Left ventricle myocardium inferior (tissue), 1 donor: ENCODE data around the gene CALCOCO1. TPM values are rescaled to one million over a fixed set of nuclear protein-coding genes. Genes with fewer than 3 reads are reported as not detected.

Source experiments
- DNase-seq: peaks from one replicate; pipeline ENCODE4 v3.0.0-alpha.2; 2020
- H3K27ac ChIP-seq: fragments of 200-600 bp; replicated peaks from 2 replicates; pipeline ENCODE4 v1.8.0; 2021
- H3K27me3 ChIP-seq: fragments of 200-600 bp; 2 replicates; pipeline ENCODE4 v1.8.0; 2021; ENCODE audit warnings: low read depth
- H3K36me3 ChIP-seq: fragments of 200-600 bp; 2 replicates; pipeline ENCODE4 v1.8.0; 2021
- H3K4me1 ChIP-seq: fragments of 200-600 bp; 2 replicates; pipeline ENCODE4 v1.8.0; 2021
- H3K4me3 ChIP-seq: fragments of 200-600 bp; 2 replicates; pipeline ENCODE4 v1.8.0; 2021; ENCODE audit warnings: mild to moderate bottlenecking, moderate library complexity
- H3K9me3 ChIP-seq: fragments of 200-600 bp; replicated peaks from 2 replicates; pipeline ENCODE4 v1.8.0; 2021
- CTCF ChIP-seq: fragments of 200-600 bp; IDR thresholded peaks from 2 replicates; pipeline ENCODE4 v1.8.0; 2021; ENCODE audit warnings: antibody characterized with exemption, mild to moderate bottlenecking, borderline replicate concordance
- intact Hi-C: fragments of 100-400 bp; cut with micrococcal nuclease; formaldehyde crosslinking; loops from one replicate; pipeline ENCODE4 v1.11.0; 2022
- total RNA-seq: library from RNA; stranded (reverse); fragmentation: NEBNext Ultra II Directional; extraction: Animal tissue kit (Norgen Biotek cat#: 25700); gene quantifications from one replicate; pipeline ENCODE4 v1.2.1, GENCODE V29; 2021
- donor health status: DM: no; HTN: yes; CAD: no; lungs with severe emphysema.

The CALCOCO1 gene
- total RNA-seq, 1 donor from 2014 or later: 201 TPM

DNA sequence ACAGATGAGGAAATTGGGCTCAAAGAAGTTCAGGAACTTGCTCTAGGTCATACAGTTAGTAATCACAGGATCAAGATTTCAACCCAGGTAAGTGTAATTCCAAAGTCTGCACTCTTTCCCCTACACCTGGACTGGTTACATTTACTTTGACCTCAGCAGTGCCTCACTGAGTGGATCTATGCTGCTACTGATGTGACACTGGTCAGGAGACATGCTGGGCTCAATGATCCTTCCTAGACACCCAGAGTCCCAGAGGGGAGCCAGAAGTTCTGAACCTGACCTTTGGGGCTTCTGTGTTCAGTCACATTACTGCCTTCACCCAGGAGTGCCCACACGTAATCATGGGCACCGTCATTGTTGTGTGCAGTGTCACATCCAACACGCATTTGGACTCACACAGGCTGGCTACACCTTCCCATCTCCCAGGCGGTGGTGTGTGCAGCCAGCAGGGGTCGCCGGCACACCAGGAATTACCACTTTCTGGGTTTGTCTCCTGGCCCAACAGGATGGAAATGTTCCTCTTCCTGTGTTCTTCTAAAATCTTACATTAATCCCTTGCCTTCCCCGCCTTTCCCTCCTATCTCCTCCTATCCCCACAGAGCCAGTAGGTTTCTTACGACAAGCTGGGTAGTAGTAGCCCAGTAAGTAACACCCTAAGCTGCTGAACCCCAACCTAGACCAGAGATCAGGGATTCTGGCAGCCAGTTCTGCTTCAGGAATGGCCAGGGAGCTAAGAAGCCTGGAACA is 25.6 kb downstream of the CALCOCO1 start:
- intact Hi-C loops: loop anchor here (2.0 kb wide), 1 partner anchor 41 kb away; no protein-coding TSS in a partner anchor
- H3K27ac ChIP-seq: no peak overlapping the region
- peak; percentile 80 for DNase-seq
- H3K4me3 ChIP-seq: no peak overlapping the region
- H3K9me3 ChIP-seq: no peaks in the 10 kb centered on the region
- TF ChIP-seq CTCF: peak; percentile 92
- H3K27me3 ChIP-seq: peaks cover 82% of the 10 kb centered on the region
- H3K36me3 ChIP-seq: no peaks in the 10 kb centered on the region
- peaks cover 3% of the 10 kb centered on the region for H3K4me1 ChIP-seq

DNA sequence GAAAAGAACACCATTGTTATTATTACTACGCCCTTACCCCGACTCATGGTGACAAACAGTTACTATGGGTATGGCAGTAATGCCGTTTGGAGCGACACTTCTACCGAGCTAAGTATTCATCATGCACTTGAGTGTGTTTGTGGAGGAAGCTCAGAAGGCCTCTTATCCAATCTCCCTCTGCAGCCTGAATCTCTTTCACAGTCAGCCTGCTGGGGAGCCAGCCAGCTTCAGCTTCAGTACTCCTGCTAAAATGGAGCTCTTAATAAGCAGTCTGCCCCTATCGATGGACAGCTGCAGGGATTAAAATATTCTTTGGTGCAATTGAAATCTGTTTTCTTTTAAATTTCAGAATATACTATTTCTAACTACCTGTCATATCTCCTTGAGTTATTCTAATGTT is 26.7 kb downstream of the CALCOCO1 start:
- TF ChIP-seq CTCF: no peak
- Histone ChIP-seq H3K4me3 (no peak overlapping the region), H3K4me1 (peaks cover 14% of the 10 kb centered on the region), H3K9me3 (no peaks in the 10 kb centered on the region), H3K27ac (no peak overlapping the region), H3K27me3 (peaks cover 84% of the 10 kb centered on the region), H3K36me3 (no peaks in the 10 kb centered on the region)
- no peak for DNase-seq
- intact Hi-C loops: loop anchor here (2.0 kb wide), 1 partner anchor 42 kb away; no protein-coding TSS in a partner anchor

- no peaks in the 10 kb centered on the region for H3K36me3 ChIP-seq
- no peaks in the 10 kb centered on the region for H3K9me3 ChIP-seq
- peaks cover 22% of the 10 kb centered on the region for H3K4me1 ChIP-seq
- peaks cover 85% of the 10 kb centered on the region for H3K27me3 ChIP-seq
- intact Hi-C loops: loop anchor here (2.0 kb wide), 1 partner anchor 43 kb away; no protein-coding TSS in a partner anchor
- H3K27ac ChIP-seq: no peak overlapping the region
- no peak overlapping the region for H3K4me3 ChIP-seq
- TF ChIP-seq CTCF: no peak
- DNase-seq: no peak
Measured at GRCh38 chr12:53699678-53700025, 27.6 kb downstream of the CALCOCO1 start.

DNA sequence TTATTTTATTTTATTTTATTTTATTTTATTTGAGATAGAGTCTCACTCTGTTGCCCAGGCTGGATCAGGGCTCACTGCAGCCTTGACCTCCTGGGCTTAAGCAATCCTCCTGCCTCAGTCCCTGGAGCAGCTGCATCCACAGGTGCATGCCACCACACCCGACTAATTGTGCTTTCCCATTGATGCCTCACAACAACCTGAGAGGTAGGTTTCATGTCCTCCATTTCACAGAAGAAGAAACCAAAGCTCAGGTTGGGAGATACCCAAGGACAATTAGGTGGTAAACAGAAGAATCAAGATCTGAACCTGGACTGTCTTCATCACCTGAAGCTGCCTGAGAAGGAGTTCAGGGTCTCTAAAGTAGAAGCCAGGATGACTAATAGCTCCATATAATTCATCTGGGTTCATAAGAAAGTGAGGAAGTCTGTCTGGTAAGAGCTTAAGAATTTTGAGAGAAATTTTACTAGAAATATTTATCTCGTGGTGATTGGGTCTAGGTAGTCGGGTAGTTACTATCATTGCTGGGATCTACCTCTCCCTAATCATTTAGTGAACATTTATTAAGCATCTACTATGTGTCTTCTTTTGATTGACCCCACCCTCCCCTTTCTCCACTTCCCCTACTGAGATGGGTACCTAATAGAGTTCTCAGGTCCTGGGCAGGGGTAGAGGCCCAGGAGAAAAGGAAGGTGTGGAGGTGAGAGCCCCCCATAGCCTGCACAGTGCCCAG is 28.1 kb downstream of the CALCOCO1 start:
- intact Hi-C loops: no loop called here
- TF ChIP-seq CTCF: no peak
- H3K27me3 ChIP-seq: peaks cover 85% of the 10 kb centered on the region
- peaks cover 22% of the 10 kb centered on the region for H3K4me1 ChIP-seq
- H3K4me3 ChIP-seq: no peak overlapping the region
- H3K27ac ChIP-seq: no peak overlapping the region
- no peak for DNase-seq
- H3K36me3 ChIP-seq: no peaks in the 10 kb centered on the region
- no peaks in the 10 kb centered on the region for H3K9me3 ChIP-seq

GRCh38 chr12:53696655-53697331 is 30.5 kb downstream of the CALCOCO1 start:
- intact Hi-C loops: no loop called here

More at GRCh38 chr12:53696655-53697331, 30.5 kb downstream of the CALCOCO1 start:
- Histone ChIP-seq H3K4me3 (peak overlapping the region; percentile 60), H3K36me3 (no peaks in the 10 kb centered on the region), H3K27ac (no peak overlapping the region), H3K4me1 (peaks cover 22% of the 10 kb centered on the region), H3K9me3 (no peaks in the 10 kb centered on the region), H3K27me3 (peaks cover 88% of the 10 kb centered on the region)
- TF ChIP-seq CTCF: no peak
- no peak for DNase-seq
